Karpas-422 (cell line): ENCODE data around the gene MAGI3. TPM values are rescaled to one million over a fixed set of nuclear protein-coding genes. Genes with fewer than 3 reads are reported as not detected.

Experiments
- DNase-seq: peaks from one replicate; pipeline ENCODE4 v3.0.0-alpha.2; 2015
- H2AFZ ChIP-seq: fragments of 200-600 bp; sonication (generic); 2 replicates; pipeline ENCODE4 v1.6.1; 2014; ENCODE audit warnings: antibody characterized with exemption, low read length, mixed read lengths
- H3K27ac ChIP-seq: fragments of 200-600 bp; sonication (generic); 2 replicates; pipeline ENCODE4 v1.5.1; 2014; ENCODE audit warnings: mild to moderate bottlenecking, low read length, moderate library complexity
- H3K27me3 ChIP-seq: fragments of 200-600 bp; sonication (generic); 2 replicates; pipeline ENCODE4 v1.6.1; 2014; ENCODE audit warnings: low read length, mixed read lengths
- H3K36me3 ChIP-seq: fragments of 200-600 bp; sonication (generic); 2 replicates; pipeline ENCODE4 v1.6.1; 2014; ENCODE audit warnings: low read length, mixed read lengths; ENCODE audit not compliant: insufficient read depth
- H3K4me1 ChIP-seq: fragments of 200-600 bp; sonication (generic); 2 replicates; pipeline ENCODE4 v1.6.1; 2014; ENCODE audit warnings: mild to moderate bottlenecking, low read length, mixed read lengths
- H3K4me2 ChIP-seq: fragments of 200-600 bp; sonication (generic); 2 replicates; pipeline ENCODE4 v1.6.1; 2014; ENCODE audit warnings: low read length, low read depth, mild to moderate bottlenecking; ENCODE audit not compliant: poor library complexity, severe bottlenecking
- H3K4me3 ChIP-seq: fragments of 200-600 bp; sonication (generic); 2 replicates; pipeline ENCODE4 v1.5.1; 2014; ENCODE audit warnings: mild to moderate bottlenecking, antibody characterized with exemption, low read length, mixed read lengths
- H3K79me2 ChIP-seq: fragments of 200-600 bp; sonication (generic); 2 replicates; pipeline ENCODE4 v1.6.1; 2014; ENCODE audit warnings: mild to moderate bottlenecking, low read length, mixed read lengths
- H3K9ac ChIP-seq: fragments of 200-600 bp; sonication (generic); 2 replicates; pipeline ENCODE4 v1.6.0; 2014; ENCODE audit warnings: low read length
- H3K9me2 ChIP-seq: fragments of 200-600 bp; sonication (generic), shearing (Covaris generic); replicated peaks from 2 replicates; pipeline ENCODE4 v1.6.0; 2014; ENCODE audit warnings: mild to moderate bottlenecking, low read length, moderate library complexity; ENCODE audit not compliant: insufficient read depth
- H3K9me3 ChIP-seq: fragments of 300-700, 200-600 bp; sonication (generic); 2 replicates; pipeline ENCODE4 v1.6.1; 2014; ENCODE audit warnings: low read length, mixed read lengths
- H4K20me1 ChIP-seq: fragments of 200-600 bp; sonication (generic); 2 replicates; pipeline ENCODE4 v1.6.1; 2014; ENCODE audit warnings: mild to moderate bottlenecking, antibody characterized with exemption, low read length, low read depth; ENCODE audit not compliant: insufficient read depth
- total RNA-seq: library from RNA; depleted of rRNA; stranded (reverse); fragments of >200 nt; shearing (Covaris generic); gene quantifications from 2 replicates; pipeline ENCODE4 v1.2.3, GENCODE V29; 2014; ENCODE audit warnings: low replicate concordance

Gene MAGI3
- total RNA-seq, 1 experiment from 2014 or later: not detected

DNA sequence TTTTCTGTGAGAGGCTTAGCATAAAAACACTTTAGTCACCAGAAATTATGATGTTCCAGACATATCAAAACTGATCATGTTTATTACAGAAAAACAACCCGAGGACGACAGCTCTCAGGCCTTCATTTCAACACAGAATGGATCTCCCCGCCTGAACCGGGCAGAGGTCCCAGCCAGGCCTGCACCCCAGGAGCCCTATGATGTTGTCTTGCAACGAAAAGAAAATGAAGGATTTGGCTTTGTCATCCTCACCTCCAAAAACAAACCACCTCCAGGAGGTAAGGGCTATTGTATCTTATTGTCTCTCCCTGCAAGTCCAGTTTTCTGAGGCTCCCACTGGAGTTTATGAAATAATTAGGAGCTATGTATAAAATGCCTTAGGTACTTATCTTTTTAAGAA is 263.4 kb downstream of the MAGI3 start:
- Histone ChIP-seq H3K9me3 (no peaks in the 10 kb centered on the region), H3K27ac (no peak overlapping the region), H3K4me3 (no peak overlapping the region), H3K79me2 (no peaks in the 10 kb centered on the region), H2AFZ (no peak overlapping the region), H3K27me3 (no peaks in the 10 kb centered on the region), H3K9ac (no peak overlapping the region), H3K4me2 (no peak overlapping the region), H3K36me3 (no peaks in the 10 kb centered on the region), H4K20me1 (no peaks in the 10 kb centered on the region), H3K4me1 (no peaks in the 10 kb centered on the region), H3K9me2 (no peaks in the 10 kb centered on the region)
- no peak for DNase-seq

DNA sequence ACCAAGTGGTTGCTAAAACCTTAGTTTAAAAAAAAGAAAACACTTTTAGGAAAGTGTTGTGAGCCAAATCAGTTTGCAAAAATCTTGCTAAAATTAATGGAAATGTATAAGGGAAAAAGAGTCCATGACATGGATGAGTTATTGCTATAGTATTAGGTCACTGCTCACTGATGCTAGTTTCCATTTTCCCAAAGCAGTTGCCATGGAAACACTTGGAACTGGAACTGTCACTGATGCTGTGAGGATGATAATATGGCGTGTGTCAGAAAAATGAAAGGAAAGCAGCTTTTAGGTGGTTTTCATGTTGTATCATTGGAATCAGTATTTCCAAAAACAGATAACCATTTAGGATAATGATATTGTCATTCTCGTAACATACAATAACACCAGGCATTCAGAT is 264.6 kb downstream of the MAGI3 start:
- H3K79me2 ChIP-seq: no peaks in the 10 kb centered on the region
- H4K20me1 ChIP-seq: no peaks in the 10 kb centered on the region
- H3K27me3 ChIP-seq: no peaks in the 10 kb centered on the region
- H3K4me1 ChIP-seq: no peaks in the 10 kb centered on the region
- H3K27ac ChIP-seq: no peak overlapping the region
- H3K4me2 ChIP-seq: no peak overlapping the region
- no peaks in the 10 kb centered on the region for H3K9me2 ChIP-seq
- H3K9me3 ChIP-seq: no peaks in the 10 kb centered on the region
- H3K36me3 ChIP-seq: no peaks in the 10 kb centered on the region
- no peak for DNase-seq
- H3K9ac ChIP-seq: no peak overlapping the region
- no peak overlapping the region for H3K4me3 ChIP-seq
- H2AFZ ChIP-seq: no peak overlapping the region

DNA sequence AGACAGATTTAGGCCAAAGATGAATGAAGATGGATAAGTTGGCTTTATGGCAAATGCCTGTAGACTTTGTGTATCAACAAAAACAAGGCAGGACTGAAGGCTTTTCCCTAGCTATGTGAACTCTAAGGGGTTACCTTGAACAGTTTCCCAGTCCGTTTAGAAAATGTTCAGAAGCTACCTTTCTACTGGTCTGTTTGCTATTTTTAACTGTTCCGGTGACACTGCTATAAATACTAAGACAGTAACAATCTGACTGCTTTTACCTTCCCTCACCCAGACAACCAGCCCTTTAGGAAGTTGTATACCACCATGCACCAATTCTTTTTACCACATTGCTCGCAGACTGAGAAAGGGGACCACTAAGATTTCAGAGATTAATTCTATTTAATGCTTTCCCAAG is 266.8 kb downstream of the MAGI3 start:
- Histone ChIP-seq H3K27ac (no peak overlapping the region), H3K9me2 (no peaks in the 10 kb centered on the region), H3K9me3 (no peaks in the 10 kb centered on the region), H3K4me3 (no peak overlapping the region), H3K4me2 (no peak overlapping the region), H2AFZ (no peak overlapping the region), H4K20me1 (no peaks in the 10 kb centered on the region), H3K79me2 (no peaks in the 10 kb centered on the region), H3K27me3 (no peaks in the 10 kb centered on the region), H3K36me3 (no peaks in the 10 kb centered on the region), H3K4me1 (no peaks in the 10 kb centered on the region), H3K9ac (no peak overlapping the region)
- no peak for DNase-seq

DNA sequence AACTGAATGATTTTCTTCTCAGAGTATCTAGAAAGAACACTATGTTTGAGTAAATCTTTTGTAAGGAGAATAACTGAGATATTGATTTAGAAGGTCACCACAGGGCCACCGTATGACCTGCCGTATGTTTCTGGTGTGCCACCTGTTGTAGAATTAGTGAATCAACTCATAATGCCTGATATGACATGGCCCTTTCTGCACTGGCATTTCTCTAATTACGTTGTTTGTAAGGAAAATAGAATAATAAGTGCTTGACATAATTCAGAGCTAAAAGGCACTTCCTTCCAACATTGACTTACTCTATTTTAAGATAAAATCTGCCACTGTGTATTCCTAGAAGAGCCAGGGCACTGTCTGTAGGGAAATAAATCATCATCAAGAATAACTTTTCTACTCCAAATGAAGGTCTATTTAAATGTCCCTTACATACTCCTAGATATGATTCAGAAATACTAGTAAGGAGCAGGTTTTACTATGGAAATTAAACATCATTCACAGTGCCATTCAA is 267.3 kb downstream of the MAGI3 start:
- no peaks in the 10 kb centered on the region for H3K36me3 ChIP-seq
- no peak overlapping the region for H3K9ac ChIP-seq
- H3K27me3 ChIP-seq: no peaks in the 10 kb centered on the region
- no peaks in the 10 kb centered on the region for H3K9me3 ChIP-seq
- DNase-seq: no peak
- no peaks in the 10 kb centered on the region for H3K4me1 ChIP-seq
- no peaks in the 10 kb centered on the region for H3K79me2 ChIP-seq
- no peaks in the 10 kb centered on the region for H3K9me2 ChIP-seq
- H4K20me1 ChIP-seq: no peaks in the 10 kb centered on the region
- no peak overlapping the region for H3K27ac ChIP-seq
- H3K4me3 ChIP-seq: no peak overlapping the region
- no peak overlapping the region for H3K4me2 ChIP-seq
- H2AFZ ChIP-seq: no peak overlapping the region

DNA sequence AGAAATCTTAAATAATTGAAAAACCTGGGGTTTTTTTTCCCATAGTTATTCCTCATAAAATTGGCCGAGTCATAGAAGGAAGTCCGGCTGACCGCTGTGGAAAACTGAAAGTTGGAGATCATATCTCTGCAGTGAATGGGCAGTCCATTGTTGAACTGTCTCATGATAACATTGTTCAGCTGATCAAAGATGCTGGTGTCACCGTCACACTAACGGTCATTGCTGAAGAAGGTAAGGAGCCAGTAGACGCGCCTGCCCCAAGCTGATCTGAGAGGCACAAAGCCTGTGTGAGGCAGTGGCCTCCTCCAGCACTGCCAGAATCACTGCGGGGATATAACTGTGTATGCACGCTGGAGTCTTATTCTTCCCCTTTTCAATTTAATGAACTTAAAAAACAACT is 268.7 kb downstream of the MAGI3 start:
- no peak overlapping the region for H3K27ac ChIP-seq
- no peak overlapping the region for H3K4me2 ChIP-seq
- no peaks in the 10 kb centered on the region for H4K20me1 ChIP-seq
- H3K36me3 ChIP-seq: no peaks in the 10 kb centered on the region
- no peak overlapping the region for H3K4me3 ChIP-seq
- no peak overlapping the region for H2AFZ ChIP-seq
- H3K9ac ChIP-seq: no peak overlapping the region
- H3K9me2 ChIP-seq: no peaks in the 10 kb centered on the region
- H3K4me1 ChIP-seq: no peaks in the 10 kb centered on the region
- H3K9me3 ChIP-seq: no peaks in the 10 kb centered on the region
- DNase-seq: no peak
- H3K27me3 ChIP-seq: no peaks in the 10 kb centered on the region
- no peaks in the 10 kb centered on the region for H3K79me2 ChIP-seq

DNA sequence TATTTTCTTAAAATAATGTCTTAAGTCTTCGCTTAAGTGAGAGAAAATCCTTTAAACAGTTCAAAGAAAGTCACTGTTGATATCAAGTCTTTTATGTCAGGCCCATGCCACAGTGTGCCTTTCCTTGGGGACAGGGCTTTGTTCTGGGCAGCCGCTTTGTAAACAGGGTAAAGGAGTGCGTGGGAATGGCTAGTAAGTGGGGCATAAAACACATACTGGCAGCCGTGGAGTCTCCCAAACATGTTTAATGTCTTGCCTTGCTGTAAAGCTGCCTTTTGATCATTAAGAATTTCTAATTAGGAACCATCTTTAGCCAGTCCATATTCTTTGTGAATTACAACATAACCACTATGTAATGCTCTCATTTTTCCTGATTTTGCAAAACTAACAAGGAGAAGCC is 269.2 kb downstream of the MAGI3 start:
- H3K9ac ChIP-seq: no peak overlapping the region
- H3K4me2 ChIP-seq: no peak overlapping the region
- no peaks in the 10 kb centered on the region for H3K4me1 ChIP-seq
- H3K27ac ChIP-seq: no peak overlapping the region
- no peaks in the 10 kb centered on the region for H4K20me1 ChIP-seq
- no peak for DNase-seq
- H2AFZ ChIP-seq: no peak overlapping the region
- no peaks in the 10 kb centered on the region for H3K9me3 ChIP-seq
- no peaks in the 10 kb centered on the region for H3K27me3 ChIP-seq
- no peak overlapping the region for H3K4me3 ChIP-seq
- H3K79me2 ChIP-seq: no peaks in the 10 kb centered on the region
- no peaks in the 10 kb centered on the region for H3K36me3 ChIP-seq
- H3K9me2 ChIP-seq: no peaks in the 10 kb centered on the region

DNA sequence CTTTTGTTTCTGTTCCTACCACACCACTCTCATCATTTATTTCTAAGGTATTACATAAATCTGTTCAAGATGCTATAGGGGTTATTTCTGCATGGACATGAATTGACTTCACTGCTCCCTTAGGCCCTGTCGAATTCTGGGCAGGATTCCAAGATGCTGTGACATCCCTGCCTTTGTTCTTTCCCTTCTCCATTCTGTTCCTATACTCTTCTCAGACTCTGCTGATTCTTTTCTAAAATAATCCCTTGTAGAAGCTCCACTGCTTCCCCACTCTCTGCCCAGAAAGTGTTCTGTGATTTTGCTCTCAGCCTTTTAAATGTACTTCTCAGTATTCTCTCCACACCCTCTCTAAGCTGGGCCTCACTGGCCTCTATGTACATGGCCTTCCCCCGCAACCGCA is 269.8 kb downstream of the MAGI3 start:
- no peak overlapping the region for H3K27ac ChIP-seq
- H3K9me2 ChIP-seq: no peaks in the 10 kb centered on the region
- no peak overlapping the region for H3K4me2 ChIP-seq
- H3K9me3 ChIP-seq: no peaks in the 10 kb centered on the region
- H3K4me3 ChIP-seq: no peak overlapping the region
- no peaks in the 10 kb centered on the region for H4K20me1 ChIP-seq
- H3K4me1 ChIP-seq: no peaks in the 10 kb centered on the region
- no peak overlapping the region for H3K9ac ChIP-seq
- H3K79me2 ChIP-seq: no peaks in the 10 kb centered on the region
- no peak overlapping the region for H2AFZ ChIP-seq
- no peaks in the 10 kb centered on the region for H3K27me3 ChIP-seq
- no peak for DNase-seq
- H3K36me3 ChIP-seq: no peaks in the 10 kb centered on the region

DNA sequence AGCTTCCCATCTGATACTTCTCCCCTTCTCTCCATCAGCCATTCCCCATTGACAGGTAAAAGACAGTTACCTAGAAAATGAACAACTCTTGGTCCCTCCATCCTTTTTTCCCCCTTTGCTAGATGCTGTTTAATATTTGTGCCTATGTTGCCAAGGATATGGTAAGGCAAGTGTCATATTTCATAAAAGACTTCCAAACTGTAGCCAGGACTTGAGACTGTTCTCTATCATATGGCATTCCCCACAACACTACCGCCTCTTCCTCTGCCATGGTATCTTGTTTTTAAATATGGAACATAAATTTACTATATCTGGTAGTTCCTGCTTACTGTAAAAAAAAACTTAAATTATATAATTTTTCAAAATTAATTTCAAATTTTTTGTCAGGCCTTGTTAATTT is 271.8 kb downstream of the MAGI3 start:
- no peak overlapping the region for H3K27ac ChIP-seq
- no peak for DNase-seq
- no peak overlapping the region for H3K9ac ChIP-seq
- no peaks in the 10 kb centered on the region for H4K20me1 ChIP-seq
- H3K79me2 ChIP-seq: no peaks in the 10 kb centered on the region
- H2AFZ ChIP-seq: no peak overlapping the region
- no peak overlapping the region for H3K4me3 ChIP-seq
- H3K36me3 ChIP-seq: no peaks in the 10 kb centered on the region
- no peak overlapping the region for H3K4me2 ChIP-seq
- no peaks in the 10 kb centered on the region for H3K4me1 ChIP-seq
- no peaks in the 10 kb centered on the region for H3K9me2 ChIP-seq
- no peaks in the 10 kb centered on the region for H3K27me3 ChIP-seq
- H3K9me3 ChIP-seq: no peaks in the 10 kb centered on the region
